ENCODE measurements around the gene AFG3L2.

Gene AFG3L2

DNA sequence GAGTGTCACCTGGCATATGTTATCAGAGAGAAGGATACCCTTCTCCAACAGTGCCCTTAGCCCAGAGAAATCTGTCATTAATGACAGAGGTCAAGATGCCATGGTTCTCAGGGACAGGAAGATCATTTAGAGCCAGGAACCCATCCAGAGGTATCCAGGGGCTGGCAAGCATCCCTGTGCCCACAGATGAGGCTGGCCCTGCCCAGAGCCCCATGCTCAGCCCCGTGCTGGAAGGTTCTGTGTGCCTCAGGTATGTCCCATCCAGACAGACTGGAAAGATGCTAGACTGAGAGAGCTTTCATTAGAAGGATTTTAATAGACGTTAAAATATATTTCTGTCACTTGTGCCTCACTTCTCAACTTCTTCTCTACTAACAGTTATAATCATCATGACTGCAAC lies 77.2 kb downstream of the AFG3L2 start:
- POLR2A ChIA-PET, result no interaction called here
- CTCF ChIA-PET, result interaction anchor here (1.1 kb wide), 1 partner anchor 27 kb away, joined by 4 read pairs; no protein-coding TSS in a partner anchor

DNA sequence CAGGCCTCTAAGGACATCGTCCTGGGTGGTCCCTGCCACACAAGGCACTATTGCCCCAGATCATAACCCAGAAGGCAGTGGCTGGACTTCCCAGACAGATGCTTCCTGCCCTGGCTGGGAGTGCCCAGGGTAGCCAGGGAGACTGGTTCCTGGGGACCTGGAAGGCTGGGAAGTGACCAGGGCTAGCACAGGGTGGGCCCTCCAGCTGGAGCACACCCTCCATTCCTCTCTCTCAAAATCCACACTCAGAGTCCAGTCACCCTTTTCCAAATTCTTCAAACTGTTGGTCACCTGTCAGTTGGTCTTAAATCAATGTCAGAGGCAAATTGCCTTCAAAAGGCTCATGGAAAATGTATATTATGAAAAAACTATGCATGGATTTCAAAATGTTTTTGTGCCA lies 80.6 kb downstream of the AFG3L2 start:
- no peak for DNase-seq (ENCODE audit: extremely low spot score)
- ChIA-PET CTCF (interaction anchor here (0.9 kb wide), 1 partner anchor 17 kb away, joined by 3 read pairs; no protein-coding TSS in a partner anchor), POLR2A (interaction anchor here (0.6 kb wide), 1 partner anchor 370 kb away, joined by 3 read pairs; no protein-coding TSS in a partner anchor)
- TF ChIP-seq, protein P1, sequence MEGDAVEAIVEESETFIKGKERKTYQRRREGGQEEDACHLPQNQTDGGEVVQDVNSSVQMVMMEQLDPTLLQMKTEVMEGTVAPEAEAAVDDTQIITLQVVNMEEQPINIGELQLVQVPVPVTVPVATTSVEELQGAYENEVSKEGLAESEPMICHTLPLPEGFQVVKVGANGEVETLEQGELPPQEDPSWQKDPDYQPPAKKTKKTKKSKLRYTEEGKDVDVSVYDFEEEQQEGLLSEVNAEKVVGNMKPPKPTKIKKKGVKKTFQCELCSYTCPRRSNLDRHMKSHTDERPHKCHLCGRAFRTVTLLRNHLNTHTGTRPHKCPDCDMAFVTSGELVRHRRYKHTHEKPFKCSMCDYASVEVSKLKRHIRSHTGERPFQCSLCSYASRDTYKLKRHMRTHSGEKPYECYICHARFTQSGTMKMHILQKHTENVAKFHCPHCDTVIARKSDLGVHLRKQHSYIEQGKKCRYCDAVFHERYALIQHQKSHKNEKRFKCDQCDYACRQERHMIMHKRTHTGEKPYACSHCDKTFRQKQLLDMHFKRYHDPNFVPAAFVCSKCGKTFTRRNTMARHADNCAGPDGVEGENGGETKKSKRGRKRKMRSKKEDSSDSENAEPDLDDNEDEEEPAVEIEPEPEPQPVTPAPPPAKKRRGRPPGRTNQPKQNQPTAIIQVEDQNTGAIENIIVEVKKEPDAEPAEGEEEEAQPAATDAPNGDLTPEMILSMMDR (IDR thresholded peaks at IDR 0.05; ENCODE audit: control extremely low read depth, extremely low read depth, low read depth, missing control alignments), result no peak

More for the DNA sequence above, 77.2 kb downstream of the AFG3L2 start:
- TF ChIP-seq, protein P1 (IDR thresholded peaks at IDR 0.05; ENCODE audit: control extremely low read depth, extremely low read depth, low read depth, missing control alignments), result no peak
- no peak for DNase-seq (ENCODE audit: extremely low spot score)

DNA sequence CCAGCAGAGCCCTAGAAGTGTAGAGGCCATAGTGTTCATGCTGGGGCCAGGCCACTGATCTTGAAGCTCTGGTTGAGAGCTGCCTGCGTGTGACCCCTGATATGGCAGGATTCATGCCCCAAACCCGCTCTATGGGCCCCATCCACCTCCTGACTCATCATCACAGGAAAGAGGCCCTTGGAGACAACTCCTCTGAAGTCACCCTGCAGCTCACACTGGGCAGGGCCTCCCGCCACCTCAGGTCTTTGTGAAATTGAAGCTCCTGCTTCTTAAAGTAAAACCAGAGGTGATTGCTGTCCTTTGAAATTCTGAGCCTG lies 81.0 kb downstream of the AFG3L2 start:
- ChIA-PET CTCF (interaction anchor here (0.9 kb wide), 1 partner anchor 16 kb away, joined by 3 read pairs; no protein-coding TSS in a partner anchor), POLR2A (interaction anchor here (0.6 kb wide), 1 partner anchor 370 kb away, joined by 3 read pairs; no protein-coding TSS in a partner anchor)
- TF ChIP-seq, protein P1 (IDR thresholded peaks at IDR 0.05; ENCODE audit: control extremely low read depth, extremely low read depth, low read depth, missing control alignments), result no peak
- no peak for DNase-seq (ENCODE audit: extremely low spot score)

DNA sequence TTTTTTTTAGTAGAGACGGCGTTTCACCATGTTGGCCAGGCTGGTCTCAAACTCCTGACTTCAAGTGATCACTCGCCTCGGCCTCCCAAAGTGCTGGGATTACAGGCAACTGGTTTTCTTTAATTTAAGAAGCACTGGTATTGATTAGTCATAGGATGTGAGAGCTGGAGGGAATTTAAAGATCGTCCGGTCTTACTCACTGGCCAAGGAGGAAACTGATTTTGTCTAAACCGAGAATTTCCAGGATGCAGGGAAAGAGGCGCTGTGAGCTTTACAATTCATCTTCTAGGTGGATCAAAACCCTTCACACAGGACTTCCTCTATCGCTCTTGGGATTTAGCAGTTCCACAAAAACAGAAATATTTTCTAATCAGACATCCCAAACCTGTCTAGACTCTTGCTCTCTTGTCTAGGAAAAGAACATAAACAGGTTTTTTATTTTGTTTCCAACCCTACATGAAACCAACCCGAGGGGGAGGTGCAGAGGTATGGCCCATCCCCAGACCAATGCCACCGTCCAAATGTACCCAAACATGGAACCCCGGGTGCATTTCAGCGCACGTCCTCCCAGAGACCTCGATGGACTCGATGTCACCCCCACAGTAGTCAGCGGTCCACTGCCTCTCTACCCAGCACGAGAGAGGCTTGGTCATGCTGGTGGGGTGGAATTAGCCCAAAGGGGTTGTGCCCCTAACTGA lies 81.5 kb downstream of the AFG3L2 start:
- ChIA-PET CTCF (interaction anchor here (0.9 to 1.2 kb wide), 2 partner anchors 16 to 17 kb away, joined by 3 read pairs; no protein-coding TSS in a partner anchor), POLR2A (interaction anchor here (0.6 kb wide), 1 partner anchor 371 kb away, joined by 3 read pairs; no protein-coding TSS in a partner anchor)
- DNase-seq (ENCODE audit: extremely low spot score), result no peak
- TF ChIP-seq, protein P1 (IDR thresholded peaks at IDR 0.05; ENCODE audit: control extremely low read depth, extremely low read depth, low read depth, missing control alignments), result no peak

DNA sequence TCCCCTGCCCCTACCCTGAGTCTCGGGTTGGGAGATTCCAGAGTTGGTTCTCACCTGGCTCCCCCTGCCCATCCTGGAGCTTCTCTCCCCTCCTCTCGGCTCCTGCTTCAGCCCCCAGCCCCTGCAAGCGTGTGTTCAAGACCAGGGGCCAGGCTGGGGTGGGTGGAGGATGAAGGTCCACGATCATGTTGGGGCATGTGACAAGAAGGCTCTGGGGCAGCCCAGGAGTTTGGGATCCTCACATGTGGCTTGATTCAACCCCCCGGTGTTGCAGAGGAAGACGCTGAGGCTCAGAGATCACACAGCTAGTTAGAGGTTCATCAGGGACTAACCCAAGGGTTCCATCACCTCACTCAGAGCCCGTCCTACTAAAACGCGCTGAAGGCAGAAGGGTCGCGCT lies 83.2 kb downstream of the AFG3L2 start:
- POLR2A ChIA-PET, result no interaction called here
- CTCF ChIA-PET, result no interaction called here
- no peak for DNase-seq (ENCODE audit: extremely low spot score)
- TF ChIP-seq, protein P1 (IDR thresholded peaks at IDR 0.05; ENCODE audit: control extremely low read depth, extremely low read depth, low read depth, missing control alignments), result no peak

DNA sequence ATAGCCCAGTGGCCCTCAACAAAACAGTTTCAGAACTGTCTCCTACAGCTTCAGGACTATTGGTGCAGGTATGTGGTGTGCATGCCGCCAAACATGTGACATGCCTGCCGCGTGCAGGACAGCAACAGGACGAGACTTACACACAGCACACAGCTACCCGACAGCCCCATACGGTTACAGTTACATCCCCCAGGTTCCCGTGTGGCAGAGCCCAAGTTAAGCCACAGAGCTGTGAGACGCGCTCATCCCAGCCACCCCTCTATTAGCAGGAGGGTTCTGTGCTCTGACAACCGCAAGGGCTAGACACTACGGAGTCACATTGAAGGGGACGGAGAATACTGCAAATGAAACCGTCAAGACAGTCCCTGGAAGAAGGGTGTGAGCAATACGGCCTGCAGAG lies 85.3 kb downstream of the AFG3L2 start:
- CTCF ChIA-PET, result no interaction called here
- POLR2A ChIA-PET, result no interaction called here
- no peak for DNase-seq (ENCODE audit: extremely low spot score)
- TF ChIP-seq, protein P1 (IDR thresholded peaks at IDR 0.05; ENCODE audit: control extremely low read depth, extremely low read depth, low read depth, missing control alignments), result no peak

All from GM10248 (cell line).